Cardiac muscle cell (in vitro differentiated cells and primary cell): ENCODE results near the gene NR4A3. TPM values are rescaled to one million over a fixed set of nuclear protein-coding genes. Genes with fewer than 3 reads are reported as not detected.
"Not testable (repeated sequence)": the region's sequence is repeated elsewhere in the genome, so short reads cannot be mapped to it uniquely, and the experiment has no call there.

Experiments used
- DNase-seq, 2 donors: peaks; one replicate each; pipeline versions ENCODE4 v3.0.0 to v3.0.0-alpha.2; 2010 to 2017; ENCODE audit warnings: low read depth in 1 of 2, low spot score in 1 of 2
- H3K27ac ChIP-seq: fragments of 200-600 bp; sonication (generic); 2 replicates; pipeline ENCODE4 v1.5.1; 2016
- H3K27me3 ChIP-seq: fragments of 200-600 bp; sonication (generic); 2 replicates; pipeline ENCODE4 v1.6.0; 2016; ENCODE audit warnings: control low read depth
- H3K36me3 ChIP-seq: fragments of 200-600 bp; sonication (generic); 2 replicates; pipeline ENCODE4 v1.5.1; 2016; ENCODE audit warnings: control low read depth
- H3K4me1 ChIP-seq: fragments of 200-600 bp; sonication (generic); 2 replicates; pipeline ENCODE4 v1.8.1; 2017; ENCODE audit warnings: low read depth, mild to moderate bottlenecking, mixed run types
- H3K4me3 ChIP-seq: fragments of 200-600 bp; sonication (generic); 2 replicates; pipeline ENCODE4 v1.5.1; 2016; ENCODE audit warnings: mild to moderate bottlenecking
- H3K9me3 ChIP-seq: fragments of 200-600 bp; sonication (generic); 2 replicates; pipeline ENCODE4 v1.5.1; 2017; ENCODE audit warnings: low read depth, mild to moderate bottlenecking, control low read depth
- CTCF ChIP-seq: IDR thresholded peaks from 2 replicates; pipeline ENCODE4 v1.5.1; 2012; ENCODE audit warnings: low read depth, mild to moderate bottlenecking, low read length
- polyA plus RNA-seq: library from polyadenylated mRNA; unstranded; fragments of >200 nt; fragmentation: Nextera tagmentation; extraction: Ambion mirVana; gene quantifications from 2 replicates; pipeline ENCODE4 v1.2.1, GENCODE V29; 2016
- total RNA-seq: library from RNA; depleted of rRNA; stranded (reverse); fragments of >200 nt; gene quantifications from 2 replicates; pipeline ENCODE4 v1.2.3, GENCODE V29; 2016

The NR4A3 gene
- total RNA-seq (0.49 and 1.5 TPM in 2 replicates), polyA plus RNA-seq (0.42 and 0.87 TPM in 2 replicates)

- DNase-seq: peak; percentile 96 to 99
- Histone ChIP-seq H3K9me3 (no peaks in the 10 kb centered on the region), H3K4me3 (peak within 1 kb of the TSS; percentile 58), H3K27me3 (peaks cover 42% of the 10 kb centered on the region), H3K4me1 (peaks cover 4% of the 10 kb centered on the region), H3K27ac (peak within 1 kb of the TSS; percentile 96), H3K36me3 (no peaks in the 10 kb centered on the region)
- TF ChIP-seq CTCF: peak; percentile 15
Measured at GRCh38 chr9:99821396-99822108, at the start of gene NR4A3. Gene NR4A3, plus strand, starts transcription at chr9:99821885. Its CDS starts 6,158 bp downstream, at chr9:99828043.

- Histone ChIP-seq H3K36me3 (no peaks in the 10 kb centered on the region), H3K27ac (no peak overlapping the region), H3K4me3 (no peak overlapping the region), H3K4me1 (no peaks in the 10 kb centered on the region), H3K27me3 (no peaks in the 10 kb centered on the region), H3K9me3 (no peaks in the 10 kb centered on the region)
- no peak for DNase-seq
- TF ChIP-seq CTCF: no peak
Measured at GRCh38 chr9:99773468-99774138, 48.1 kb upstream of the NR4A3 start.

- TF ChIP-seq CTCF: no peak
- no peaks in the 10 kb centered on the region for H3K4me1 ChIP-seq
- H3K9me3 ChIP-seq: no peaks in the 10 kb centered on the region
- H3K4me3 ChIP-seq: no peak overlapping the region
- H3K36me3 ChIP-seq: no peaks in the 10 kb centered on the region
- no peak overlapping the region for H3K27ac ChIP-seq
- peak in 1 of 2 donors; percentile 51 for DNase-seq
- H3K27me3 ChIP-seq: no peaks in the 10 kb centered on the region
Measured at GRCh38 chr9:99778308-99778707, 43.4 kb upstream of the NR4A3 start.

- Histone ChIP-seq H3K4me3 (no peak overlapping the region), H3K27ac (no peak overlapping the region), H3K9me3 (no peaks in the 10 kb centered on the region), H3K27me3 (no peaks in the 10 kb centered on the region), H3K36me3 (no peaks in the 10 kb centered on the region), H3K4me1 (no peaks in the 10 kb centered on the region)
- TF ChIP-seq CTCF: no peak
- DNase-seq: no peak
Measured at GRCh38 chr9:99778836-99779235, 42.8 kb upstream of the NR4A3 start.

GRCh38 chr9:99779277-99779676, 42.4 kb upstream of the NR4A3 start:
- no peaks in the 10 kb centered on the region for H3K9me3 ChIP-seq
- no peak for DNase-seq
- H3K4me3 ChIP-seq: no peak overlapping the region
- H3K27me3 ChIP-seq: no peaks in the 10 kb centered on the region
- H3K4me1 ChIP-seq: no peaks in the 10 kb centered on the region
- no peak for TF ChIP-seq CTCF
- no peaks in the 10 kb centered on the region for H3K36me3 ChIP-seq
- no peak overlapping the region for H3K27ac ChIP-seq

- H3K27ac ChIP-seq, H3K4me3 ChIP-seq, H3K36me3 ChIP-seq, H3K9me3 ChIP-seq, H3K27me3 ChIP-seq, DNase-seq, H3K4me1 ChIP-seq: not testable (repeated sequence)
Measured at GRCh38 chr9:99782349-99782748, 39.3 kb upstream of the NR4A3 start.
